H4 (cell line): ENCODE measurements around the gene FAM20A. TPM values are rescaled to one million over a fixed set of nuclear protein-coding genes. Genes with fewer than 3 reads are reported as not detected.
"Not testable (repeated sequence)": the region's sequence is repeated elsewhere in the genome, so short reads cannot be mapped to it uniquely, and the experiment has no call there.

Experiments
- DNase-seq: peaks from one replicate; pipeline ENCODE4 v3.0.0-alpha.2; 2015; ENCODE audit warnings: low spot score
- total RNA-seq: library from RNA; depleted of rRNA; stranded (reverse); fragments of >200 nt; shearing (Covaris generic); gene quantifications from 2 replicates; pipeline ENCODE4 v1.2.3, GENCODE V29; 2014

Gene FAM20A
- total RNA-seq, 1 experiment from 2014 or later: not detected

DNA sequence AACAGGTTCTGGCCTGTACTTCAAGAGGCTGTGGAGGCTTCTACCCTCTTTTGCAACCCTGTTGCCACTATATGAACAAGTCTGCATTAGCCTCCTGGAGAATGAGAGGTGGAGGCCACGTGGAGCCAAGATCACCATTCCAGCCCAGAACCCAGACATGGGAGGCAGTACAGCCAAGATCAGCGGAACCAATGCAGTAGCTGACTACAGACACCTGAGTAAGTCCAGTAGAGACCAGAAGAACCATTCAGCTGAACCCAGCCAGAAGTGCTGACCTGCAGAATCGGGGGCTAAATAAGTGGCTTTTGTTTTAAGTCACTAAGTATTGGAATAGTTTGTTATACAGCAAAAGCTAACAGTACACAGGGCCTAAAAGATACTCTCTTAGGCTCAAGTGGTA, 12.1 kb downstream of the FAM20A start:
- DNase-seq: no peak

DNA sequence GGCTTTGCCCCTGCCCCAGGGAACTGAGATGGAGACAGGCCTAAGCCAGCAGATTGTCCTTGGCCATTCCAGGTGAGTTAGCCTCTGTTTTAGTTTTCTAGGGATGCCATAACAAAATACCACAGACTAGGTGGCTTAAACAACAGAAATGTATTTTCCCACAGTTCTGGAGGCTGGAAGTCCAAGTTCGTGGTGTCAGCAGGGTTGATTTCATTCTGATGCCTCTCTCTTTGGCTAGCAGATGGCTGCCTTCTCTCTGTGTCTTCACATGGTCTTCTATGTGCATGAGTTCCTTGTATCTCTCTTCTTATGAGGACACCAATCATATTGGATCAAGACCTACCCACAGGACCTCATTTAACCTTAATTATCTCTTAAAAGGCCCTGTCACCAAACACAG, 12.8 kb downstream of the FAM20A start:
- no peak for DNase-seq

DNA sequence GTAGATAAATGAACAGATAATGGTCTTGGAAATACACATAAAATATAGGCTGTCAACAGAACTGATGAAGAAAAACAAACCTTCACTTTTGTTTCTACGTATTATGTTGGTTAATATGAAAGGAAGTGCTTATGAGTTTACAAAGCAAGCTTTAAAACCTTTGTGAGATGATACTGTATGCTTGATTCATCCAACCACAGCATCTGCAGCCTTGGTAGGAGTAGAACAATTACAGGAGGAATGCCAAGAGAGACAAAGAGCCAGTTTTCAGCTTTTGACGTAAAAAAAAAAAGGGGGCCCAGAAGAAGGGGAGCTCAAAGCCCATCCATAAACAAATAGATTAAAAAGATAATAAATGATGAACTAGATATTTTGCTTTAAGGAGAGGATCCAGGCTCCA, 13.3 kb downstream of the FAM20A start:
- DNase-seq: no peak

DNA sequence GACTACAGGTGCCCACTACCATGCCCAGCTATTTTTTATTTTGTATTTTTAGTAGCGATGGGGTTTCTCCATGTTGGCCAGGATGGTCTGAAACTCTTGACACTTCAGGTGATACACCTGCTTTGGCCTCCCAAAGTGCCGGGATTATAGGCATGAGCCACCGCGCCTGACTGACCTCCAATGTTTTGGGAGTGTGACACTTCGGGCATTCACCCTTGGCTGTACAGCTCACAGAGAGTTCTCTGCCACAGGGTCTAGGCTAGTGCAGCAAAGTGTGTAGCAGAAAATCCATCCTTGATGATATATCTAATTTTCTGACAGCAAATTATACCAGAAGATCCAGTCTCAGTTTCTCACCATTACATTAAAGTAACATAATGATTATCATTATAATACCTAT, 14.1 kb downstream of the FAM20A start:
- no peak for DNase-seq

DNA sequence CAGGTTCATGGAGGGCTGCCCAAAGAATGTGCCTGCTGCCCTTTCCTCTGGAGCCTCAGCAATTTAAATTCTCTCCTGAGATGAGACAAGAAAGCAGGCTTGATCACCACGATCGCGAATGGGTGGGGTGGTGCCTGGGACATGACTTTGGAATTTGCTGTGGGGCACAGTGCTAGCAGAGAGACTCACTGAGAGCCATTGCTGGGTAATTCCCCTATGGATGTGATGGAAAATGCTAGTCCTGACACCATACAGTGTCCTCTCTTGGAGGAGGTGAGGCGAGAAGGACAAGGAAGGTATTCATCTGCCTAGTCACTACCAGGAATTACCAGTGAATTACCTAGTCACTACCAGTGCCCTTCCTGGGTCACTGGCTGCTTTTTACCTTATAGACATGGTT, 15.5 kb downstream of the FAM20A start:
- no peak for DNase-seq

DNA sequence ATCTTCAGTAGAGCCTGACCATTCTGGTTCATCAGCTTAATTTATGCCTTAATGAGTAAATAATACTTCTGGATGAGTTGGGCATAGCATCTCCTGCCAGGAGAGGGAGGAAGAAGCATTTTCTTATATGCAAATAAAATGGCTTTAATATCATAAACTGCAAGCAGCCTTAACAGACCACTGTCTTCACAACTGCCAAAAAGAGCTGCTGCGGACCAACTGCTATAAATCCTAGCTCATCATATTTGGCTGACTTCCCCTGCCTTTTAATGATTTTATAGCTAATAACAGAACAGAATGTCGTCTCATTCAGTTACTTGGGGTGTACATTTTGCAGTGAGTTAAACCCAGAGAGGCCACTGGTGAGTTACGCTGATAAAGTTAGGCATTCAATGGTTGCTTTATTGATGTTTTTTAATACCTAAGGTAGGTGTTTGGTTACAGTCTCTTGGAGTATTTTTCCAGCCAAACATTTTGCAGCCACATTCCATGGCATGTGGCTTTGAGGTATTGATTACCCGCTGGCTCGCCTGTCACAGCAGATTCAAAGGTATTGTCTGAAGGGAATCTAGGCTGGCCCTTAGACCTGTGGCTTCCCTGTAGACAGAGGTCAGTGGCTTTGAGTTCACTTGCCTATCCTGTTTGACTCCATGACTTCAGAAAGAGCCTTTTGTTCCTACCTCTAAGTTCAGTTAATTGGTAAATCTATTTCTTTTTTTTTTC, 16.4 kb downstream of the FAM20A start:
- DNase-seq: no peak

DNA sequence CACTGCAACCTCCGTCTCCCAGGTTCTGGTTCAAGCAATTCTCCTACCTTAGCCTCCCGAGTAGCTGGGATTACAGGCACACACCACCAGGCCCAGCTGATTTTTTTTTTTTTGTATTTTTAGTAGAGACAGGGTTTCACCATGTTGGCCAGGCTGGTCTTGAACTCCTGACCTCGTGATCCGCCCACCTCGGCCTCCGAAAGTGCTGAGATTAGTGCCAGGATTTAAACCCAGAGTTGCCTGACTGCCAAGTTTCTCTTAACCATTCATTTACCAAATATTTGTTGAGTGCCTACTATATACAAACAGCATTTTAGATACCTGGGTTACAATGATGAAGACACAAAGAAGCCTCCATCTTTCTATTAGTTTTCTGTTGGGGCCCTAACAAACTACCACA, 18.3 kb downstream of the FAM20A start:
- not testable (repeated sequence) for DNase-seq

DNA sequence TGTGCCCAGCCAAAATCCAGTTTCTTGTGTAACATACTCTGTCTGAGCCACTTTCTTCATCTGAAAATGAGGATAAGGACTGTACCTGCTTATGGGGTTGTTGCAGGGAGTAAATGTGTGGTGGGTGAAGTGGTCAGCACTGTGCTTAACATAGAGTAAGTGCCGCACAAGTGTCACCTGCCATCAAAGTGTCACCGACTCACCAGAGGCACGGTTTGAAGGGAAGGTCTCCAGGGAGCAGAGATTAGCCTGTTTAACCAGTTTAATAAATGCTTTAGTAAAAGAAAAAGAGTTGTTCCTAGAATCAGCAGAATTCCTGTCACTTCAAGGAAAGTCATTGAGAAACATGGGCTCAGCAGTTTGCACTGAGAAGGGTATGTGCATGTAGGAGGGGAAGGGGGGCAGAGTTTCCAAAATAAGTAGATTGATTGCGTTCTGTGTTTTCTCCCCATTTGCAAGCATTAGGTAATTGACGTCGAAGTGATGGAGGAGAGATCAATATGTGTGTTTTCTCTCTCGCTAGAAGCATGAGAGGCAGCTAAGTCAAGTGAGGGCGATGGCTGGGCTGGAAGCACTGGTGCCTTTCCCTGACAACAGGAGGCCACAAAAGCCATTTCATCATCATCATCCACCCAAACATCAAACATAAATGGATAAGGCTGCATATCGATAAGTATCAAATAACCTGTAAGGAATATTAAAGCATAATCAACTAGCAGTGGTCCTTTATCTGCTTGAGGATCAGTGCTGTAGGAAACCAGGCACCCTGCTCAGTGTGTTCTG, 19.1 kb downstream of the FAM20A start:
- no peak for DNase-seq

DNA sequence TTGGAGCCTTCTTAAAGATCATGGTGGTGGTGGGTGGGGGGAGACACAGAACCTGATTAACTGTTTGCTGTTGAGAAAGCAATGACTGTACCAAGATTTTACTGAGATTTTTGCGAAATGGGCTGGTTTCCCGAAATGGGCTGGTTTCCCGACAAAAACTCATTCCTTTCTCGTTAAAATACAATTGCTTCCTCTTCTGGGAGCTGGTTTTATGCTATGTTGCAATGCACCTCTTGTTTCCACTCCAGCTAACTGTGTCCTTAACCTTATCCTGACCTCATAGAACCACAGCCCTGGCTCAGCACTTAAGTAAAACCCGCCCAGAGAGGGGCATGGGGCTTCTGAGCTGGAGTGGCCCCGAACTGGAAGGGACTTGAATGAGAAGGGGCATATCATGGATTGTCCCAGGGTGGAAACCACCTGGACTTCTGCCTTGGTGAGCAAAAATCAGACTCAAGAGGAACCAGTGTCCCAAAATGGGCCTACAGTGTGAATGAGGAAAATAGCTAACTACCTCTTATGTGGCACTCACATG, 20.9 kb downstream of the FAM20A start:
- peak; percentile 67 for DNase-seq

DNA sequence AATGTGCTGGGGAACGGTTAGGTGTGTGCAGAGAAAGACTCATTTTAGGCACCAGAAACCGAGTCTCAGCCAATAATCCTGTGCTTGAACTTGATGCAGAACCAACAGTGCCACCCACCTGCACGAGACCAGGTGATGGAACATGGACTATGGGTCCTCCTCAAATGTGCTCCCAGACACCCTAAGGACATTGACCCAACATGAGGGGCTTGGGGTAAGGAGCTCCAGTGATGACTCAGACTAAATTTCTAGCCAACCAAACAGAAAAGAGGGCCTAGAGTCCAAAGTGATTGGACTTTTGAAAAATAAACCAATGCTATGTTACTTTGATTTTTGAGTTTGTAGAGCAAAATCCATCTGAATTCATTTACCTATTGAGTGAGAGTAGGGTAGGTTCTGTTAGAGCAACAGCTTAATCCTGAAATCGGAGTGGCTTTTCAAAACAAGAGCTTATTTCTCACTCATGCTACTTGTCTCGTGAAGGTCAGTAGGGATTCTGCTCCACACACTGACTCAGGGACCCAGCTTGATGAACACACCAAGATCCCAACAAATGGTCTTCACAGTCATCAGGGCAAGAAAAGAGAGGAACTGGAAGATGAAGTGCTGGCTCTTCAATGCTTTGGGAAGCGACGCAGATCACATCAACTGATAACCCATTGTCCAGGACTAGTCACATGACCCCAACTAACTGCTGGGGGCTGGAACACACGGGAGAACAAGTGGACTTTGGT, 21.8 kb downstream of the FAM20A start:
- no peak for DNase-seq

DNA sequence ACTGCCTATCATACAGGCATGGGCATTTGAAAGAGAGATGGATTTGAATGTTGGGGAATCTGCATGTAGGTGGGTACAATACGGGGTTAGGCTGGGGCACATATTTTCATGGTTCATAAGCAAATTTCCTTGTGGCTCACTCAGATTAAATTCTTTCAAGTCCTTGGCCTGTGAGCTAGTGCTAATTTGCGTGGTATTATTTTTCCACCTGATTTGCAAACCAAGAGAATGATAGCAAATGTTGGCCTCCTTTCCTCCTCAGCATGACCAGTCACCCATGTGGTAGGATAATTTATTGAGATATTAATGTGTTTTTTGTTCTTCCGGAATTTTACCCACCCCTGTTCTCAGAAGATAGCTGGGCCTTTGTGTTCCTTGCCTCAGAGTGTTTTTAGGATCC, 22.9 kb downstream of the FAM20A start:
- no peak for DNase-seq

DNA sequence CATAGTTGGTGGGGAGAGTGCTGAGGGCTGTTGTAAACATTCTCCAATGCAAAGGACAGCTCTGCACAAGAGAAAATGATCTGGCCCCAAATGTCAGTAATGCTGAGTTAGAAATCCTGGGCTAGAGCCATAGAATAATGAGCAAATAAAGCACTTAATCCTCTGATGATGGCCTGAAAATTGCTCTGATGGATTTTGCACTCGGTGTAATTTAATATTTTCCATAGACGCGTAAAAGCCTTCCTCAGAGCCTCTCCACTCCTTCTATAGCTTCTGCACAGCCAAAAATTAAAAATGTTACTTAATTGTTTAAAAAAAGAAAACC, 23.7 kb downstream of the FAM20A start:
- no peak for DNase-seq

DNA sequence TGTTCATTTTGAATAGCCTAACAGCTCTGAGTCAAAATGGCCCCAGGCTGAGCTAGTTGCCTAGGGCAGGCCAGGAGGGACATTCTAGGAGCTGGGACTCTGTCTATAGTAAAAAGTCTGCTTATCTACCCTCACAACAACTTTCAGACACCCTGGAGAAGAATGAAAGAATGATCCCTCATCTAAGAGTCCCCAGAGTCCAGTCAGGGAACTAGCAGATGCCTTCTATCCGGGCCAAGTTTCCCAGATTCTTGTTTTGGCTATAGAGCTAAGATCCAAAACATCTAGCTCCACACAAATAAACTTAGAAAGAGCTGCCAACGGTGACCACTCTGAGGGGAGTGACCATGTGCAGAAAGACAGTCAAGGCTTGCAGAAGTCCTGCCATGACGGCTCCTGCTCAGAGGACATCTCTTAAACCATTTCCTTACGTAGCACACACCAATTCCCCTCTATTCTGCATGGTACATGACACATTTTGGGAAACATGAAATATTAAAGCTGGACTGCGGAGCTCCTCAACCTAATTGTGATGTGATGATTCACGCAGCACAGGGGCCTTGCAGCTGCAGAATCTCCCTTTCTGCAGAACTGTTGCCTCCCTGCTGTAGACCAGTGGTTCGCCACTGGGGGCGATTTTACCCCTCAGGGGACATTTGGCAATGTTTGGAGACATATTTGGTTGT, 24.2 kb downstream of the FAM20A start:
- no peak for DNase-seq

DNA sequence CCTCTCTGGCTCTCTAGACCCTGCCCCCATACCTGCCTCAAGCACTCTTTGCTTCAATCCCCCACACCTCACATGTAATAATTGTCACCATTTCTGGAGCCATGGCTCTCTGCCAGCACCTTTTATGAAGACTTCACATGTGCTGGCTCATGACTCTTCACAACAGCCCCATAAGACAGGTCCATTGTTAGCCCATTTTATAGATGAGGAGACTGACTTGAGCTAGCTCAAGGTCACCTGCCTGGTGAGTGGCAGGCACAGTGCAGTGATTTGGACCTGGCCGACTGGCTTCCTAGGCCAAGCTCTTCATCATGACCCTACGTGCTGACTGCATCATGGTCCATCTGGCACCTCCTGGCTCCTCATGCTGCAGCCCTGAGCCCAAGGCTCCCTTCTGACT, 25.0 kb downstream of the FAM20A start:
- DNase-seq: no peak

DNA sequence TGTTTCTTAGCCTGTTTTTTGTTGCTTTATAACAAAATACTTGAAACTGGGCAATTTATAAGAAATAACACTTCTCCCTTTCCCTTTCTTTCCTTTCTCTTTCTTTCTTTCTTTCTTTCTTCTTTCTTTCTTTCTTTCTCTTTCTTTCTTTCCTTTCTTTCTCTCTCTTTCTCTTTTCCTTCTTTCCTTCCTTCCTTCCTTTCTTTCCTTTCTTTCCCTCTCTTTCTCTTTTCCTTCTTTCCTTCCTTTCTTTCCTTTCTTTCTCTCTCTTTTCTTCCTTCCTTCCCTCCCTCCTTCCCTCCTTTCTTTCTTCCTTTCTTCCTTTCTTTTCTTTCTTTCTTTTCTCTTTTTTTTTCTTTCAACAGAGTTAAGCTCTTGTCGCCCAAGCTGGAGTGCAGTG, 27.8 kb downstream of the FAM20A start:
- DNase-seq: no peak

DNA sequence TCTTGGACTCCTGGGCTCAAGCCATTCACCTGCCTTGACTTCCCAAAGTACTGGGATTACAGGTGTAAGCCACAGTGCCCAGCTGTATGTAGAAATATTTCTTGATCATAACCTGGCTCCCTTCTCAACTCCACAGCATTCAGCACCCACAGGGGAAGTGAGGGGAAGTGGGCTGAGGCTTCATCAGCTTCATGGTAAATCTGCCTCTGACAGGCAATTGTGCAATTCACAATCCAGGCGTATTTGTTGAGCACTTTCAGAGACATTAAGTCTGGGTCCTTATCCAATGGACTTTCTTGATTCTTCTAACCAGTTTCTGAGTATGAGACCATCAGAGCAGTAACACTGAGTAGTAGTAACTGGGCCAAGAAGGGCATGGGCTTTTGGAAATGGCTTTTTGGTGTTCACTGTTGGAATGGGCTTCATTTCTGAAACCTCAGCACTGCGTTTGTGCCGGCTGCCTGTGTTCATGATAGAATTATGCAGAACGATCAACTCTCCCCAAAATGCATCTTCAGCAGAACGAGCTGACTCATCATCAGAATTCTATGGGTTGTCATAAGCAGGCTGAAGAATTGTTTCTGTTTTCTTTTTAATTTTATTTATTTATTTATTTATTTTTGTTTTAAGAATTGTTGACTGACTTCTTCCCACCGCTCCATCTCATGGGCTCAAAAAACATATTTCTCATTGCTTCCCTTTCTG, 28.9 kb downstream of the FAM20A start:
- DNase-seq: no peak

DNA sequence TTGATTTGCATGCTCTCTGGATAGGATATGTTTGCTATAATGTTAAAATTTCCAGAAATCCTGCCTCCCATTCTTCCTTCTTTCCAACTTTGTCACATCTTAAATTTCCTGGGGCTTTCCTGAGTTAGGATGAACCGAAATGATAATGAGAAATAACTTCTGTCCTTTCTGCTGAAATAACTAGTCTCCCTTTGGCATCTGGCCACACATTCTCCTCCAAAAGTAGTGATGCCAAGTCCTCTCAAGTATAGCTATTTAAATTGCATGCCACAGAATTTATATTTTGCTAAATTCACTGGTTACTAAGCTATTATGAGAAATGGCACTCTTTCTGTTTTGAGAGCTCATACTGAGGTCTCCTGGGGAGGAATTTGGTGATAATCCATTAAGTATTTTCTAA, 30.6 kb downstream of the FAM20A start:
- no peak for DNase-seq

DNA sequence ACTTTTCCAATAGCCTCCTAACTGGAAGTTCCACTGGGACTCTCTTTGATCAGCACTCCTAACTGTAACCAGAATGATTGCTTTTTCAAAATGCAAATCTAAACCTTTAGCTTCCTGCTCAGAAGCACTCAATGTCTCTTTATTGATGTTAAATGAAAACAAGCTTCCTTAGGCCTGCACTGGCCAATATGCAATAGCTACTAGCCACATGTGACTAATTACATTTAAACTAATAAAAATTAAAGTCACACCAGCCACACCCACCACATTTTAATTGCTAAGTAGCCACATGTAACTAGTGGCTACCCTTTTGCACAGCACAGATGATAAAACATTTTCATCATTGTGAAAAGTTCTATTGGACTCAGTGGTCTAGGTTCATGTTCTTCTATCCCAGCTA, 31.8 kb downstream of the FAM20A start:
- DNase-seq: no peak

DNA sequence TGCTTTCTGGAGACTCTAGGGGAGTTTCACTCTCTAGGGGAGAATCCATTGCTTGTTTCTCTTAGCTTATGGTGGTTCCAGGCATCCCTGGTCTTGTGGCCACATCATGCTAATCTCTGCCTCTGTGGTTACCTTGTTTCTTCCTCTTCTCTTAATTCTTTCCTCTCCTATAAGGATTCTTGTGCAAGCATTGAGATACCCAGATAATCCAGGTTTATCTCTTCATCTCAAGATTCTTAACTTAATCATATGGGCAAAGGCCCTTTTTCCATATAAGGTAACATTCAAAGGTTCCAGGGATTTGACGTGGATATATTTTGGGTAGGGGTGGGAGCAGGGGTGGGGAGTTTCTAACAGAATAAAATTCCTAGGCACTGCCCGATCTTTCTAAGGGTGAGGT, 32.6 kb downstream of the FAM20A start:
- no peak for DNase-seq

DNA sequence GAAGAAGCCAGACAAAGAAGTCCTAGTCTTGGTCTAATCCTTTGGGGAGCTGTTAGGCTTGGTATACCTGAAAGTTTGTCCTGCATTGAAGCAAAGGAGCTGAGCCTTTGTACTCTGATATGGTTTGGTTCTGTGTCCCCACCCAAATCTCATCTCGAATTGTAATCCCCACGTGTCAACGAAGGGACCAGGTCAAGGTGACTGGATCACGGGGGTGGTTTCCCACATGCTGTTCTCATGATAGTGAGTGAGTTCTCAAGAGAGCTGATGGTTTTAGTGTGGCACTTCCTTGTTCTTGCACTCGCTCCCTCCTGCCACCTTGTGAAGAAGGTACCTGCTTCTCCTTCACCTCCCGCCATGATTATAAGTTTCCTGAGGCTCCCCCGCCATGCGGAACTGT, 33.6 kb downstream of the FAM20A start:
- DNase-seq: no peak

DNA sequence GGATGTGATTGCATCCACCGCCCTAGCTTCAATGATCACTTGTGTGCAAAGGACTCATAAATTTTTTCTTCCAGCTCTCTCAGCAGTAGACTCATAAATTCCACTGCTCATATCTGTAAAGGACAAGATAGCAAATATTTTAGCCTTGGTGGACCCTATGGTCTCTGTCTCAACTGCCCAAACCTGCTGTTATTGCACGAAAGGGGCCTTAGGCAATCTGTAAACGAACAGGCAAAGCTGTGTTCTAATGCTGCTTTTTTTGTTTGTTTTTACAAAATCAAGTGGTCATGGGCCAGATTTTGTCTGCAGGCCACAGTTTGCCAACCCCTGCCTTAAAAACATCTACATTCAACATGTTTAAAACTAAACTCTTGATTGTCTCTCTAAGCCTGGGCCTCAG, 34.1 kb downstream of the FAM20A start:
- DNase-seq: no peak

DNA sequence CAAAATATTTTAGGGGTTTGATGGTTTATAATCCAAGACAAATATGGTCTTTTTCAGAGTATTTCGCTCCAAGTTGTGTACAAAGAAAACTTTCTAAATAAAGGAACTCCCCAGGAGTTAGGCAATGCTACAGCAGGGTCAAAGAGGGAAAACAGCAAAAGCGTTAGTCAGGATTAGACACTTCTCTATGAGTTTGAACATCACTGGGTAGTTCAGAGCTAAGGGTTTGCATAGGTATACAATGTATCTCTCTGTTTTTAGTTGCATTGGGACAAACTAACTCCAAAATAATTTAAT, 34.8 kb downstream of the FAM20A start:
- no peak for DNase-seq
